HG03342 (cell line): ENCODE measurements around the gene KYNU.

ENCODE experiments used
- ATAC-seq: cut with Tn5 transposase; IDR thresholded peaks from one replicate; pipeline ENCODE4 v1.9.1; 2021; ENCODE audit warnings: mild to moderate bottlenecking, moderate library complexity; ENCODE audit not compliant: unreplicated experiment

Gene KYNU

GRCh38 chr2:142952793-142953494 lies 75.5 kb downstream of the KYNU start:
- no peak for ATAC-seq

- ATAC-seq, result no peak
Measured at GRCh38 chr2:142954493-142954892, 77.0 kb downstream of the KYNU start.

- no peak for ATAC-seq
Measured at GRCh38 chr2:142957144-142957543, 79.7 kb downstream of the KYNU start.

- ATAC-seq, result no peak
Measured at GRCh38 chr2:142961202-142961601, 83.7 kb downstream of the KYNU start.

- no peak for ATAC-seq
Measured at GRCh38 chr2:142965443-142965842, 88.0 kb downstream of the KYNU start.

- no peak for ATAC-seq
Measured at GRCh38 chr2:142966284-142966683, 88.8 kb downstream of the KYNU start.

- ATAC-seq, result no peak
Measured at GRCh38 chr2:142967060-142967459, 89.6 kb downstream of the KYNU start.

- no peak for ATAC-seq
Measured at GRCh38 chr2:142973160-142973821, 95.8 kb downstream of the KYNU start.

- ATAC-seq, result peak; percentile 16
Measured at GRCh38 chr2:142973822-142974207, 96.4 kb downstream of the KYNU start.

GRCh38 chr2:142974288-142975024 lies 97.0 kb downstream of the KYNU start:
- ATAC-seq, result peak; percentile 53

GRCh38 chr2:142975239-142975638 lies 97.8 kb downstream of the KYNU start:
- no peak for ATAC-seq

- ATAC-seq, result peak; percentile 44
Measured at GRCh38 chr2:142980246-142981068, 103.0 kb downstream of the KYNU start.

- no peak for ATAC-seq
Measured at GRCh38 chr2:142981069-142981378, 103.6 kb downstream of the KYNU start.

- no peak for ATAC-seq
Measured at GRCh38 chr2:142981756-142982155, 104.3 kb downstream of the KYNU start.

GRCh38 chr2:142983174-142983573 lies 105.7 kb downstream of the KYNU start:
- ATAC-seq, result peak; percentile 71

- no peak for ATAC-seq
Measured at GRCh38 chr2:142984657-142985056, 107.2 kb downstream of the KYNU start.

- ATAC-seq, result no peak
Measured at GRCh38 chr2:142987044-142987443, 109.6 kb downstream of the KYNU start.

GRCh38 chr2:142989273-142990204 lies 112.1 kb downstream of the KYNU start:
- peak; percentile 75 for ATAC-seq

- ATAC-seq, result no peak
Measured at GRCh38 chr2:142991295-142991694, 113.8 kb downstream of the KYNU start.

GRCh38 chr2:142992840-142993239 lies 115.4 kb downstream of the KYNU start:
- no peak for ATAC-seq
